Ishikawa (cell line): ENCODE measurements around the gene ATG9B.

Experiments used
- CEBPB ChIP-seq: IDR thresholded peaks from 2 replicates; pipeline ENCODE4 v1.6.1; 2012
- CREB1 ChIP-seq: IDR thresholded peaks from 2 replicates; pipeline ENCODE4 v1.6.1; 2012; ENCODE audit warnings: low read depth
- EGR1 ChIP-seq: IDR thresholded peaks from 2 replicates; pipeline ENCODE4 v1.6.1; 2012
- EP300 ChIP-seq: IDR thresholded peaks from 2 replicates; pipeline ENCODE4 v1.6.1; 2012; ENCODE audit warnings: borderline replicate concordance
- FOXM1 ChIP-seq: IDR thresholded peaks from 2 replicates; pipeline ENCODE4 v1.6.1; 2012; ENCODE audit warnings: low read depth, borderline replicate concordance
- MAX ChIP-seq: IDR thresholded peaks from 2 replicates; pipeline ENCODE4 v1.6.1; 2012
- NFIC ChIP-seq: IDR thresholded peaks from 2 replicates; pipeline ENCODE4 v1.6.1; 2012
- RAD21 ChIP-seq: IDR thresholded peaks from 2 replicates; pipeline ENCODE4 v1.6.1; 2012; ENCODE audit warnings: low read depth
- REST ChIP-seq: IDR thresholded peaks from 2 replicates; pipeline ENCODE4 v1.6.1; 2012; ENCODE audit warnings: low read depth, mild to moderate bottlenecking
- TAF1 ChIP-seq: IDR thresholded peaks from 2 replicates; pipeline ENCODE4 v1.6.1; 2012; ENCODE audit warnings: low read depth, mild to moderate bottlenecking
- TCF12 ChIP-seq: IDR thresholded peaks from 2 replicates; pipeline ENCODE4 v1.6.1; 2012; ENCODE audit warnings: low read depth
- TEAD4 ChIP-seq: IDR thresholded peaks from 2 replicates; pipeline ENCODE4 v1.6.1; 2012
- USF1 ChIP-seq: IDR thresholded peaks from 2 replicates; pipeline ENCODE4 v1.6.1; 2012
- YY1 ChIP-seq: IDR thresholded peaks from 2 replicates; pipeline ENCODE4 v1.6.1; 2012; ENCODE audit warnings: low read depth
- ZBTB7A ChIP-seq: IDR thresholded peaks from 2 replicates; pipeline ENCODE4 v1.6.1; 2012; ENCODE audit warnings: low read depth

The ATG9B gene

GRCh38 chr7:151001546-151001945 is 22.7 kb downstream of the ATG9B start:
- TF ChIP-seq TAF1 (no peak), TEAD4 (no peak), NFIC (no peak)

- TF ChIP-seq CREB1 (no peak), CEBPB (no peak), EP300 (no peak), NFIC (no peak), MAX (no peak), EGR1 (no peak), REST (no peak), YY1 (no peak), RAD21 (no peak), ZBTB7A (no peak), FOXM1 (no peak), TEAD4 (no peak), USF1 (no peak), TCF12 (no peak), TAF1 (no peak)
These were observed 23.3 kb downstream of the ATG9B start for GRCh38 chr7:151000897-151001495.

GRCh38 chr7:150999497-151000230 is 24.6 kb downstream of the ATG9B start:
- TF ChIP-seq EGR1 (no peak), EP300 (no peak), NFIC (no peak), CEBPB (no peak), REST (no peak), CREB1 (no peak), ZBTB7A (no peak)

GRCh38 chr7:150999001-150999400 is 25.3 kb downstream of the ATG9B start:
- no peak for TF ChIP-seq EP300
- no peak for TF ChIP-seq EGR1
- no peak for TF ChIP-seq TCF12
- TF ChIP-seq TEAD4: no peak
- no peak for TF ChIP-seq TAF1
- TF ChIP-seq CEBPB: no peak
- no peak for TF ChIP-seq YY1
- no peak for TF ChIP-seq RAD21

- TF ChIP-seq REST (no peak), FOXM1 (no peak), ZBTB7A (no peak), MAX (no peak), EGR1 (no peak), TCF12 (no peak), TEAD4 (no peak), TAF1 (no peak)
These were observed 26.0 kb downstream of the ATG9B start for GRCh38 chr7:150998341-150998740.

GRCh38 chr7:150997817-150998216 is 26.5 kb downstream of the ATG9B start:
- no peak for TF ChIP-seq YY1
- TF ChIP-seq USF1: no peak
- TF ChIP-seq FOXM1: no peak
- no peak for TF ChIP-seq TAF1
- no peak for TF ChIP-seq EP300
- no peak for TF ChIP-seq EGR1
- TF ChIP-seq ZBTB7A: no peak
- no peak for TF ChIP-seq TEAD4
- no peak for TF ChIP-seq REST
- no peak for TF ChIP-seq TCF12
- no peak for TF ChIP-seq CREB1
- no peak for TF ChIP-seq RAD21
- TF ChIP-seq NFIC: no peak
- TF ChIP-seq CEBPB: no peak
- no peak for TF ChIP-seq MAX
